ENCODE data around the gene ZBTB25.
"Not testable (repeated sequence)": the region's sequence is repeated elsewhere in the genome, so short reads cannot be mapped to it uniquely, and the experiment has no call there.

Gene ZBTB25

DNA sequence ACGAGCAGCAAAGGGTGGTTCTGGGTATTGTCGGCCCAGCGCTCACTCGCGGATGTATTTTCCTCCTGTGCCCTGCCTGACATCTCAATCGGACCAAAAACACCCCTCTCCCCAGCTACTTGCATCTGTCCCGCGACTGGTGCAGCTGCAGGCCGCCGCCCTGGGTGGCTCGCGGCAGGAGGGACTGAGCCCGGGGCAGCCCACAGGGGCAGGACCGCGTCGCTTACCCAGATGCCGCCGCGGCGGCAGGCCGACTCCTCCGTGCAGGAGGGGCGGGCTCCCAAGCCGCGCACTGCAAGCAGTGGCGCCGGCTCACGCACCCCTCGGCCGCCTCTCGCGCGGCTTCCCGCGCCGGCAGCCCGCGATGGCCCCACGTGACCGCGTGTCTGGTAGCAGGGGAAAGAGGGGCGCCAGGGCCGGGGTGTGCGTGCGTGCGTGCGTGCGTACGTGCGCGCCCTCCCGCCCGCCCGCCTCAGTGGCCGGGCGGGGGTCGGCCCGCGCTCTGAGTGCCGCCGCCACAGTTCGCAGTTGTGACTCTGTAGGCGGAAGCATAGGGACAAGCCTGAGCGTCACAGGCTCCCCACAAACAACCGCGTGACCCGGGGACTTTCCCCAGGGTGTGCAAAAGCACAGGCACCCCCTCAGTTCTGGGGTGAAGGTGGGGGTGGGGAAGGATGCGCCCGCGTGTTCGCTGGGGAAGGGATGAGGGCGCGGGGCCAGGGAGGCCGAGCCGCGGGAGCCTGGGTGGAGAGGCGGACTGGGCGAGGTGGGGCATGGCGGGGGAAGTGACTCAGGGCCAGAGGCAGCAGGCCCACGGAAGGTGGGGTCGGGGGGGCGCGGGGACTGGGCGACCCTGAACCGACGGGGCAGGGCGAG is at the start of gene ZBTB25:
TSS of gene ZBTB25 (minus strand) at position 405 of the 876 bp plus-strand sequence. CDS start 13,305 bp downstream, outside the sequence.
- DNase-seq: peak; percentile 84

DNA sequence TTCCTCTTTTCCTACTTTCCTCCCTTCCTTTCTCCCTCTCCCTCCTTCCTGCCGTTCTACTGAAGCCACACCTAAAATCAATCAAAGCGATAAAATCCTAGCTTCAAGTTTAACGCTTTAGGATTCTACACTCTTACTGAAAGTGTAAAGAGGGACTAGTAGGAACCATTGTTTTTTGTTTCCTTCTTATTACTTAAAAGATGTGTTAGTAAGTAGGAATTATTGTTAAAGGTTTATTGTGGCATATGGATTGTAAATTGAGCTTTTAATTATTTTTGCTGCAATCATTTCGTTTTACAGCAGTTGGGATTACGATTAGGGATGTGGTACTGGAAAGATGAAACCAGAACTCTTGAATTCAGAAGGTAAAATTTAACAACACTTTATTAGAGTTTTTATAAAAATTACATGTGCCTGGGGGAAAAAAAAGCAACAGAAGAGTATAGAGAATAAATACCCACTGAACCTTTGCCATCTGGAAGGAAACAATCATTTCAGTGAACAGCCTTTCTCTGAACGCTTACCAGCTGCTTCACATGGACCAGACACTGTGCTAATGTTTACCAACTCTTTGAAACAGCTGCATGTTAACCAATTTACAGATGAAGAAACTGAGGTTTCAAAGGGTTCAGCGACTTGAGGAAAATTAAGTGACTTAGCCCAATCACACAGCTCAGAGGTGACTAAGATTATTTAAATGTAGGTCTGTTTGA is 47.1 kb upstream of the ZBTB25 start:
- DNase-seq: no peak

DNA sequence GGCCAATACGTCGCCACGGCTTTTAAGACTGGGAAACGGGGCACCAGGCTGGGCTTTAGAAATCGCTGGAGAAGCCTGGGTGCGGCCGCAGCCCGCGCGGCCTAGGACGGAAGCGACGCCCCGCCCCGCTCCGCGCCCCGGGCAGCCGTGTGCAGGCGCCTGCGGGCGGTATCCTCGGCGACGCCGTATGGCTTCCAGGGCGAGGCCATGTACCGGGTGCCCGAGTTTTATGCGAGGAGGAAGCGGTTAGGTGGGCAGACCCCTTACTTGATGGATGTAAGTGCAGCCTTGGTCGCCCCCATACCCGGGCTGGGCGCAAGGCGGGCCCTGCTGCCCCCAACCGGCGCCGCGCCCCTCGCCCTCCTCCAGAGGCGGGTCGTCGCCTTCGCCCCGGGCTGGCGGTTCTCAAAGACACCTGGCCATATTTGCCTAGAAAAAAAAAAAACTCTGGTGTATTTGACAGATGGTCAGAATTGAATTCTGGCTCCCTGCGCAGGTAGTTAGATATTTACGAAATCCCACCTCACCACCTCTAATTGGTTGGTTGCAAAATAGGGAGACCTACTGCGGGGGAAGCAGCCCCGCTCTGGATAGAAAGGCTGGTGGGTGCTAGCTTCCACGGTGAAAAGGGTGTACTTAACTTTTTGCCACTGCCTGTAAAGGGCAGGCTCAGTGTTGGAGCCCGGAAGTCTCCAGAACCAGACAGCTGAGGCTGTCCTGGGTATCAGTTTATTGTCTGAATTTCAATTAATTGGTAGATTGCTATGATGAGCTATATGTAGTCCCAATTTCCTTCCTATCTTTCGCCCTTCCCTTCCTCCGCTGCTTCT is 46.4 kb upstream of the ZBTB25 start, which contains the start of gene PPP1R36:
TSS of gene PPP1R36 (plus strand) at position 171 of the 830 bp plus-strand sequence. CDS start at position 208, 37 bp downstream.
- no peak for DNase-seq

GRCh38 chr14:64549016-64549415 is 45.4 kb upstream of the ZBTB25 start:
- DNase-seq: no peak

DNA sequence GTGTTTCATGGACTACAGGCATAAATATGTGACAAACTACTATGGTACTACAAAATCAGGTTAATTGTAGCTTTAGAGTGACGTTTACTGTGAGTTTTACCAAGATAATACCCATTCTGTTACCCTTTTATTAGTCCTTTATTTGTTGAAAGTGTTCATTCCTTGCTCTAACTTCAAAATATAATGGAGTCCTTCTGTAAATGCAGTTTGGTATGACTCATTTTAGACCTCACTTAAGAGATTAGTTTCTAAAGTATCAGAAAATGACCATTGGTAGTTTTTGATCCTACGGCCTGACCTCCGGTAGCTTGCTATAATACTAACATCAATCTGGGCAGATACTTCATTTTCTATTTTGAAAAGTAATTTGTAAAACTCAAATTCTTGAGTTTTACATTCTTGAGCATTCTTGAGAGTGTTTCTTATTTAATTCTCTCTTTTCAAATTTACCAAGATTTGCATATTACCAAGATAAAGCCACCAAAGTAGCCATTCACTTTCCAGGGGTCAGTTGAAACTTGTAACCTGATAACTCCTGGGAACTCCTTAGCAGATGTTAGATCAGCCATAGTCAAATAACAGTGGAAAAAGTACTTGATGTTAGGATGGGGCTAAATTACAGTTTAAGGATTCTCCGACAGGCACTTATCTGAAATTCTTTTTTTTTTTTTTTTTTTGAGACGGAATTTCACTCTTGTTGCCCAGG is 41.1 kb upstream of the ZBTB25 start:
- DNase-seq: no peak

GRCh38 chr14:64542836-64543201 is 39.2 kb upstream of the ZBTB25 start:
- no peak for DNase-seq

GRCh38 chr14:64541972-64542835 is 38.6 kb upstream of the ZBTB25 start:
- DNase-seq: no peak

GRCh38 chr14:64541261-64541971 is 37.8 kb upstream of the ZBTB25 start:
- DNase-seq: no peak

- peak; percentile 30 for DNase-seq
These were observed 36.9 kb upstream of the ZBTB25 start, which contains the start of gene HSPA2 for GRCh38 chr14:64540208-64541202. Gene HSPA2 (plus strand): TSS chr14:64540741. CDS start chr14:64540850, 109 bp downstream.

- no peak for DNase-seq
These were observed 33.0 kb upstream of the ZBTB25 start for GRCh38 chr14:64536488-64537245.

- no peak for DNase-seq
These were observed 27.9 kb upstream of the ZBTB25 start for GRCh38 chr14:64531567-64531966.

GRCh38 chr14:64525354-64525753 is 21.7 kb upstream of the ZBTB25 start:
- DNase-seq: no peak

GRCh38 chr14:64522591-64523355 is 19.1 kb upstream of the ZBTB25 start:
- no peak for DNase-seq

DNA sequence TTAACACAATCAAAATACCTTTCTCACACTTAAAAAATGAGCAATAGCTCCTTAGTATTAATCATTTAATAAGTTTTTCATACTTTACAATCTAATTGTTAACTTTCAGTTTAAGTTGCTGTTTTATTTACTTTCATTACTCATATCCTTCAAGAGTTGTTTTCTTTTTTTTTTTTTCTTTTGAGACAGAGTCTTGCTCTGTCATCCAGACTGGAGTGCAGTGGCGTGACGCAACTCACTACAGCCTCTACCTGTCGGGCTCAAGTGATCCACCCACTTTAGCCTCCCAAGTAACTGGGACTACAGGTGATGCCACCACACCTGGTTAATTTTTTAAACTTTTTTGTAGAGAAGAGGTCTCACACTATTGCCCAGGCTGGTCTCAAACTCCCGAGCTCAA is 17.1 kb upstream of the ZBTB25 start:
- DNase-seq: no peak

DNA sequence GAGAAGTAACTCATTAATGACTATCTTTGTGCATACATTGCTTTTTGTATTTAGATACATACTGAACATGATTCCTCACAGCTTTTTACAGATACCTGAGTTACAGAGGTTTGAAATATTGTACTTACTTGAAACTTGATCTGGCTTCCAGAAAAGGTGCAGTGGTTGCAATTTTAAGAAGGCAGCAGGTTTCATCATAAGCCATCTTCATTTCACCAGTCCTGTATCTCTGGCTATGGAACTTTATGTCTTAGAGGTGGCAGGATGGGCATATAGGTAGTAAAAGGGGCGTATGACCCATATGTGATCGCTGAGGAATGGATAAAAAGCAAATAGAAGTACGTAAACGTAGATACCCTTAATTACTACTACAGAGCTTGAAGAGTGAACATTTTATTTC is 14.6 kb upstream of the ZBTB25 start:
- no peak for DNase-seq

DNA sequence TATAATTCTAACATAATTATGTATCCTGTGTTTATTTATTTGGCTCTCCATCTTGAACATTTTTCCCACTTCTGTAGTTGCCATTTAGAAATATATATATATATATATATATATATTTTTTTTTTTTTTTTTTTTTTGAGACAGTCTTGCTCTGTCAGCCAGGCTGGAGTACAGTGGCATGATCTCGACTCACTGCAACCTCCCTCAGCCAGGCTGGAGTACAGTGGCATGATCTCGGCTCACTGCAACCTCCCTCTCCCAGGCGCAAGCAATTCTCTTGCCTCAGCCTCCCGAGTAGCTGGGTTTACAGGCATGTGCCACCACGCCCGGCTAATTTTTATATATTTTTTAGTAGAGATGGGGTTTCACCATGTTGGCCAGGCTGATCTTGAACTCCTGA is 14.0 kb upstream of the ZBTB25 start:
- not testable (repeated sequence) for DNase-seq

DNA sequence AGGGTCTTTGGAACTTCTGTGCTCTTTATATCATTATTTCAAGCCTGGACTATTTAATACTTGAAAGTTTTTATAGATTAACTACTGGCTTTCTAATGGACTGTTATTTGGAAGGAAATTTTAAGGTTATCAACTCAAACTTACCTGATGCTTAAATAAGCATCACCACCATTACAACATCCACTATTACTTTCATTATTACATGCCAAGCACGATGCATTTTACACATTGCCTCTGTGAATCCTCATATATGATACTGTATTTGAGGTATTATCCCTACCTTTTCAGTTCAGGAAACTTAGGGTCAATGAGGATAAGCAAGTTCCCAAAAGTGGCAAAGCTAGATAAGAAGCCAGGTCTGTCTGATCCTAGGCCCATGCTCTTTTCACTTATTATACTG is 13.3 kb upstream of the ZBTB25 start:
- DNase-seq: no peak

- DNase-seq: no peak
These were observed 11.4 kb upstream of the ZBTB25 start for GRCh38 chr14:64515053-64515452.

All from NCI-H2227 treated with DMSO at 0.1 percent for 48 hours (cell line).